Measurements from ENCODE around the gene TENM3.

DNA sequence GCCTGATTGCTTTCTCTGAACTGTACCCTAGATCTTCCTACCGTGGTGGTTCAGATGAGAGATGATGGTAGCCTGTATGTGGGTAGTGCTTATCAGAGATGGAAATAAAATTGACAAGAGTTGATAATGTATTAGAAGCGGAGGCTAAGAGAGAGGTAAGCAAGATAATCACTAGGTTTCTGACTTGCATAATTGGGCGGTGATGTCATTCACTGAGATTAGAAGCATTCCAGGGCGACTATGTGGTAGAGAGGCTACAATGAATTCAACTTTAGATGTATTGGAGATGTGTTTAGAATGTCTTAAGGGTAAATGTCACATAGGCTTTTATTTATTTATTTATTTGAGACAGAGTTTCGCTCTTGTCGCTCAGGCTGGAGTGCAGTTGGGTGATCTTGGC lies 415 bp upstream of the TENM3 start:
- TF ChIP-seq, protein P1, sequence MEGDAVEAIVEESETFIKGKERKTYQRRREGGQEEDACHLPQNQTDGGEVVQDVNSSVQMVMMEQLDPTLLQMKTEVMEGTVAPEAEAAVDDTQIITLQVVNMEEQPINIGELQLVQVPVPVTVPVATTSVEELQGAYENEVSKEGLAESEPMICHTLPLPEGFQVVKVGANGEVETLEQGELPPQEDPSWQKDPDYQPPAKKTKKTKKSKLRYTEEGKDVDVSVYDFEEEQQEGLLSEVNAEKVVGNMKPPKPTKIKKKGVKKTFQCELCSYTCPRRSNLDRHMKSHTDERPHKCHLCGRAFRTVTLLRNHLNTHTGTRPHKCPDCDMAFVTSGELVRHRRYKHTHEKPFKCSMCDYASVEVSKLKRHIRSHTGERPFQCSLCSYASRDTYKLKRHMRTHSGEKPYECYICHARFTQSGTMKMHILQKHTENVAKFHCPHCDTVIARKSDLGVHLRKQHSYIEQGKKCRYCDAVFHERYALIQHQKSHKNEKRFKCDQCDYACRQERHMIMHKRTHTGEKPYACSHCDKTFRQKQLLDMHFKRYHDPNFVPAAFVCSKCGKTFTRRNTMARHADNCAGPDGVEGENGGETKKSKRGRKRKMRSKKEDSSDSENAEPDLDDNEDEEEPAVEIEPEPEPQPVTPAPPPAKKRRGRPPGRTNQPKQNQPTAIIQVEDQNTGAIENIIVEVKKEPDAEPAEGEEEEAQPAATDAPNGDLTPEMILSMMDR (IDR thresholded peaks at IDR 0.05; ENCODE audit: poor library complexity) = no peak
- TF ChIP-seq EZH2phosphoT487 (IDR thresholded peaks at IDR 0.05; ENCODE audit: low read depth, severe bottlenecking, unreplicated experiment) (no peak), EZH2 (IDR thresholded peaks at IDR 0.05; ENCODE audit: borderline replicate concordance) (no peak)

All from hepatocyte (in vitro differentiated cells).